Gastrocnemius medialis (tissue), 4 donors: ENCODE results near the gene WDFY2. TPM values are rescaled to one million over a fixed set of nuclear protein-coding genes. Genes with fewer than 3 reads are reported as not detected.

Source experiments
- ATAC-seq, 2 donors: fragments of 150-250 bp; one replicate each; pipeline ENCODE4 v1.9.1; 2016
- DNase-seq, 2 donors: peaks; one replicate each; pipeline ENCODE4 v3.0.0-alpha.2; 2019
- H3K27ac ChIP-seq, 4 donors: fragments of 200-600 bp; sonication (generic); 1 replicate in 1 of 4; 2 replicates in 3 of 4; pipeline ENCODE4 v1.5.1; 2016 to 2018; ENCODE audit warnings: mild to moderate bottlenecking in 2 of 4, moderate library complexity in 1 of 4
- H3K27me3 ChIP-seq, 3 donors: fragments of 200-600 bp; sonication (generic) in 2 of 3; 1 replicate in 1 of 3; 2 replicates in 2 of 3; pipeline versions ENCODE4 v1.5.1 to v1.6.0; 2016 to 2019; ENCODE audit warnings: mild to moderate bottlenecking in 1 of 3, moderate library complexity in 1 of 3
- H3K36me3 ChIP-seq, 2 donors: fragments of 200-600 bp; sonication (generic) in 1 of 2; one replicate each; pipeline ENCODE4 v1.5.1; 2017 to 2018
- H3K4me1 ChIP-seq, 2 donors: fragments of 200-600 bp; sonication (generic) in 1 of 2; one replicate each; pipeline ENCODE4 v1.5.1; 2016 to 2017; ENCODE audit warnings: mild to moderate bottlenecking in 2 of 2
- H3K4me3 ChIP-seq, 4 donors: fragments of 200-600 bp; sonication (generic) in 3 of 4; 1 replicate in 1 of 4; 2 replicates in 3 of 4; pipeline ENCODE4 v1.5.1; 2016 to 2019; ENCODE audit warnings: mild to moderate bottlenecking in 2 of 4
- H3K9me3 ChIP-seq, 3 donors: fragments of 200-600 bp; sonication (generic) in 2 of 3; 1 replicate in 1 of 3; 2 replicates in 2 of 3; pipeline ENCODE4 v1.5.1; 2016 to 2019
- CTCF ChIP-seq, 5 experiments: fragments of 450-650 bp in 3 of 5; fragments of 200-600 bp in 2 of 5; sonication (generic) in 2 of 5; IDR thresholded peaks in 4 of 5; conservative IDR thresholded peaks in 1 of 5; 1 replicate in 4 of 5; 2 replicates in 1 of 5; pipeline ENCODE4 v1.5.1; 2016 to 2019; ENCODE audit warnings: antibody characterized with exemption in 5 of 5, mild to moderate bottlenecking in 3 of 5, moderate library complexity in 3 of 5
- POLR2A ChIP-seq, 2 donors: fragments of 450-650 bp; IDR thresholded peaks; one replicate each; pipeline ENCODE4 v1.6.1; 2017; ENCODE audit warnings: antibody characterized with exemption in 2 of 2, mild to moderate bottlenecking in 2 of 2, moderate library complexity in 2 of 2
- in situ Hi-C, 4 donors: fragments of 200-750 bp; cut with MboI; loops; one replicate each; pipeline versions ENCODE4 v1.15.0 to v1.8.0; 2017; ENCODE audit warnings: low sequenced_read_pairs in 4 of 4
- intact Hi-C: fragments of 100-400 bp; cut with DNase I; formaldehyde crosslinking; loops from one replicate; pipeline ENCODE4 v1.15.1; 2023; ENCODE audit warnings: low total_unique reads
- total RNA-seq, 4 donors: library from RNA; depleted of rRNA; stranded (reverse); fragments of >200 nt; gene quantifications; one replicate each; pipeline versions ENCODE4 v1.1.0 to v1.2.3, GENCODE V29; 2016

The WDFY2 gene
- total RNA-seq, 4 donors from 2014 or later, result 0.98 to 2.8 (median 1.7) TPM

- Histone ChIP-seq H3K27ac (no peak overlapping the region), H3K4me3 (no peak overlapping the region), H3K27me3 (no peaks in the 10 kb centered on the region), H3K4me1 (no peaks in the 10 kb centered on the region), H3K9me3 (no peaks in the 10 kb centered on the region), H3K36me3 (no peaks in the 10 kb centered on the region)
- ATAC-seq (no peak), DNase-seq (no peak)
- TF ChIP-seq POLR2A (IDR thresholded peaks at IDR 0.05) (no peak), CTCF (IDR thresholded peaks at IDR 0.05 in 4 of 5, conservative IDR thresholded peaks at IDR 0.05 in 1 of 5) (no peak)
- in situ Hi-C loops (no loop called here), intact Hi-C loops (no loop called here)
Observed at GRCh38 chr13:51556740-51557139, 27.5 kb upstream of the WDFY2 start.

DNA sequence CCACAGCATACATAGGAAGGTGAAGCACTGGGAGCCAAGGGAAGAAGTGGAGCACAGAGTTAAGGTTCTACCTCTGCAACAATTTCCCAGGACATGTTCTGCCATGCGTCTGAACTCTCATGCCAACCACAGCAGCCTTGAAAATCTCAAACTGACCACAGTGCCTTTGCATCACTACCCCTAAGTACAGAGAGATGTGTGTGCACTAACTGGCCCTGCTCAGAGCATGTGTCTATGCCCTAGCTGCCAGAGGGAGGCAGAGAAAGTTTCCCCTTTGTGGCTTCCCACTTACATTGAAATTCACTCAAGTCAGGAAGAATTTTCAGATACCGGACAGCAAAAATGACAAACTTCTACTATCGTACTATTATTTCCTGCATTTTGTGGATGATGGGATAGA, 26.8 kb upstream of the WDFY2 start:
- no peak overlapping the region for H3K27ac ChIP-seq
- no peak overlapping the region for H3K4me3 ChIP-seq
- in situ Hi-C loops (no loop called here), intact Hi-C loops (no loop called here)
- DNase-seq (no peak), ATAC-seq (no peak)
- H3K4me1 ChIP-seq, result no peaks in the 10 kb centered on the region
- H3K9me3 ChIP-seq, result no peaks in the 10 kb centered on the region
- TF ChIP-seq CTCF (IDR thresholded peaks at IDR 0.05 in 4 of 5, conservative IDR thresholded peaks at IDR 0.05 in 1 of 5) (no peak), POLR2A (IDR thresholded peaks at IDR 0.05) (no peak)
- H3K36me3 ChIP-seq, result no peaks in the 10 kb centered on the region
- H3K27me3 ChIP-seq, result no peaks in the 10 kb centered on the region

GRCh38 chr13:51557875-51558612, 26.2 kb upstream of the WDFY2 start:
- no peaks in the 10 kb centered on the region for H3K4me1 ChIP-seq
- ATAC-seq, result no peak
- no peaks in the 10 kb centered on the region for H3K27me3 ChIP-seq
- H3K27ac ChIP-seq, result no peak overlapping the region
- in situ Hi-C loops (no loop called here), intact Hi-C loops (no loop called here)
- H3K4me3 ChIP-seq, result no peak overlapping the region
- H3K9me3 ChIP-seq, result no peaks in the 10 kb centered on the region
- DNase-seq, result no peak
- H3K36me3 ChIP-seq, result no peaks in the 10 kb centered on the region
- no peak for TF ChIP-seq CTCF (IDR thresholded peaks at IDR 0.05 in 4 of 5, conservative IDR thresholded peaks at IDR 0.05 in 1 of 5)

GRCh38 chr13:51559946-51560735, 24.1 kb upstream of the WDFY2 start:
- Histone ChIP-seq H3K27ac (no peak overlapping the region), H3K36me3 (no peaks in the 10 kb centered on the region), H3K4me1 (no peaks in the 10 kb centered on the region), H3K27me3 (no peaks in the 10 kb centered on the region), H3K9me3 (no peaks in the 10 kb centered on the region), H3K4me3 (no peak overlapping the region)
- TF ChIP-seq CTCF (IDR thresholded peaks at IDR 0.05 in 4 of 5, conservative IDR thresholded peaks at IDR 0.05 in 1 of 5) (no peak), POLR2A (IDR thresholded peaks at IDR 0.05) (no peak)
- in situ Hi-C loops, result no loop called here
- intact Hi-C loops, result no loop called here
- no peak for DNase-seq
- no peak for ATAC-seq
